Right atrium auricular region (tissue), 2 donors: ENCODE data around the gene PDIA6. TPM values are rescaled to one million over a fixed set of nuclear protein-coding genes. Genes with fewer than 3 reads are reported as not detected.

ENCODE experiments used
- DNase-seq: peaks from one replicate; pipeline ENCODE4 v3.0.0-alpha.2; 2019; ENCODE audit warnings: low spot score
- H3K27ac ChIP-seq, 2 donors: fragments of 200-600 bp; sonication (generic); 1 replicate in 1 of 2; 2 replicates in 1 of 2; pipeline ENCODE4 v1.5.1; 2016 to 2019
- H3K27me3 ChIP-seq, 2 donors: fragments of 200-600 bp; sonication (generic); one replicate each; pipeline versions ENCODE4 v1.5.1 to v1.6.0; 2017 to 2019
- H3K36me3 ChIP-seq: fragments of 200-600 bp; sonication (generic); one replicate; pipeline ENCODE4 v1.5.1; 2016
- H3K4me1 ChIP-seq, 2 donors: fragments of 200-600 bp; sonication (generic); one replicate each; pipeline versions ENCODE4 v1.5.1 to v1.6.0; 2017 to 2019
- H3K4me3 ChIP-seq, 2 donors: fragments of 200-600 bp; sonication (generic); 1 replicate in 1 of 2; 2 replicates in 1 of 2; pipeline ENCODE4 v1.5.1; 2017 to 2019; ENCODE audit warnings: mild to moderate bottlenecking in 1 of 2, moderate library complexity in 1 of 2
- H3K9me3 ChIP-seq, 2 donors: fragments of 200-600 bp; sonication (generic); one replicate each; pipeline ENCODE4 v1.5.1; 2019
- total RNA-seq, 2 donors: library from RNA; depleted of rRNA; stranded (reverse); fragments of >200 nt; gene quantifications; one replicate each; pipeline ENCODE4 v1.1.0, GENCODE V29; 2016
- TF ChIP-seq, protein P1 (sequence below), 2 donors: fragments of 200-600 bp; sonication (generic); IDR thresholded peaks; one replicate each; pipeline ENCODE4 v1.5.1; 2019; ENCODE audit warnings: antibody characterized with exemption in 2 of 2

Gene PDIA6
- total RNA-seq, 2 donors from 2014 or later = 89.0 to 94.4 TPM

DNA sequence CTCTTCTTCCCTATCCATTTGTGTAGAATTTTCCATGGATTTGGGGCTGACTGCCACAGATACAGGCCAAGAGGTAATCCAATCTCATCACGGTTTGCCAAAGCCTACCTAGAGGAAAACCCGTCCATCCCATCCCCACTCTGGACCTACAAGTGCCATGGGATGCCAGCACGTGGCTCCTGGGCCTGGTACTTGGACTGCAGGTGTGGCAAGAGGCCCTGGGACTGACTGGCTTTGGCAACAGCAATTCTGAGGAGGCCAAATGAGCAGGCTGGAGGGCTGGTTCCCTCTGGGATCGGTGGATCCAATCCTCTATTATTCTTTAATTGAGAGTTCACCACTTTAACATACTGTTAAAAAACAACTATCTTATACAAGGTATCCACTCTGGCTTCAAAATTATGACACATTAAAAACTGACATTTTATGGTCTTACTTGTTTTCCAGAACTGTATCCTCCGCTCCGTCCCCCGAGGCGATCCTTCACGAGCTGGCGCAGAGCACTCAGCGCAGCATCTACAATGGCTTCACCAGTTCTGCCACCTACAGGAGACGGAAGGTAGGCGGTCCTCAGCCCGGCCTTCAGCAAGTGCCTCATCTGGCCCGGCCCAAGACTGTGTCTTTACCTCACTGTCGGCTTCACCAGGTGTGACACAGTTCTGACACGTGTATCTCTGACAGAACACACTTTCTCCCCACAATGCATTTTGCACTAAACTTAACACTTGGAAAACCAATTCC is 19.8 kb downstream of the PDIA6 start:
- H3K4me1 ChIP-seq = no peaks in the 10 kb centered on the region
- no peaks in the 10 kb centered on the region for H3K27me3 ChIP-seq
- no peak for DNase-seq
- H3K4me3 ChIP-seq = no peak overlapping the region
- peaks cover 98% of the 10 kb centered on the region for H3K36me3 ChIP-seq
- TF ChIP-seq, protein P1, sequence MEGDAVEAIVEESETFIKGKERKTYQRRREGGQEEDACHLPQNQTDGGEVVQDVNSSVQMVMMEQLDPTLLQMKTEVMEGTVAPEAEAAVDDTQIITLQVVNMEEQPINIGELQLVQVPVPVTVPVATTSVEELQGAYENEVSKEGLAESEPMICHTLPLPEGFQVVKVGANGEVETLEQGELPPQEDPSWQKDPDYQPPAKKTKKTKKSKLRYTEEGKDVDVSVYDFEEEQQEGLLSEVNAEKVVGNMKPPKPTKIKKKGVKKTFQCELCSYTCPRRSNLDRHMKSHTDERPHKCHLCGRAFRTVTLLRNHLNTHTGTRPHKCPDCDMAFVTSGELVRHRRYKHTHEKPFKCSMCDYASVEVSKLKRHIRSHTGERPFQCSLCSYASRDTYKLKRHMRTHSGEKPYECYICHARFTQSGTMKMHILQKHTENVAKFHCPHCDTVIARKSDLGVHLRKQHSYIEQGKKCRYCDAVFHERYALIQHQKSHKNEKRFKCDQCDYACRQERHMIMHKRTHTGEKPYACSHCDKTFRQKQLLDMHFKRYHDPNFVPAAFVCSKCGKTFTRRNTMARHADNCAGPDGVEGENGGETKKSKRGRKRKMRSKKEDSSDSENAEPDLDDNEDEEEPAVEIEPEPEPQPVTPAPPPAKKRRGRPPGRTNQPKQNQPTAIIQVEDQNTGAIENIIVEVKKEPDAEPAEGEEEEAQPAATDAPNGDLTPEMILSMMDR (IDR thresholded peaks at IDR 0.05) = no peak
- no peaks in the 10 kb centered on the region for H3K9me3 ChIP-seq
- H3K27ac ChIP-seq = no peak overlapping the region

- TF ChIP-seq, protein P1 (IDR thresholded peaks at IDR 0.05) = no peak
- Histone ChIP-seq H3K27ac (no peak overlapping the region), H3K4me3 (no peak overlapping the region), H3K36me3 (peaks cover 98% of the 10 kb centered on the region), H3K9me3 (no peaks in the 10 kb centered on the region), H3K4me1 (no peaks in the 10 kb centered on the region), H3K27me3 (no peaks in the 10 kb centered on the region)
- DNase-seq = no peak
Measured at GRCh38 chr2:10792001-10792634, 20.5 kb downstream of the PDIA6 start.

DNA sequence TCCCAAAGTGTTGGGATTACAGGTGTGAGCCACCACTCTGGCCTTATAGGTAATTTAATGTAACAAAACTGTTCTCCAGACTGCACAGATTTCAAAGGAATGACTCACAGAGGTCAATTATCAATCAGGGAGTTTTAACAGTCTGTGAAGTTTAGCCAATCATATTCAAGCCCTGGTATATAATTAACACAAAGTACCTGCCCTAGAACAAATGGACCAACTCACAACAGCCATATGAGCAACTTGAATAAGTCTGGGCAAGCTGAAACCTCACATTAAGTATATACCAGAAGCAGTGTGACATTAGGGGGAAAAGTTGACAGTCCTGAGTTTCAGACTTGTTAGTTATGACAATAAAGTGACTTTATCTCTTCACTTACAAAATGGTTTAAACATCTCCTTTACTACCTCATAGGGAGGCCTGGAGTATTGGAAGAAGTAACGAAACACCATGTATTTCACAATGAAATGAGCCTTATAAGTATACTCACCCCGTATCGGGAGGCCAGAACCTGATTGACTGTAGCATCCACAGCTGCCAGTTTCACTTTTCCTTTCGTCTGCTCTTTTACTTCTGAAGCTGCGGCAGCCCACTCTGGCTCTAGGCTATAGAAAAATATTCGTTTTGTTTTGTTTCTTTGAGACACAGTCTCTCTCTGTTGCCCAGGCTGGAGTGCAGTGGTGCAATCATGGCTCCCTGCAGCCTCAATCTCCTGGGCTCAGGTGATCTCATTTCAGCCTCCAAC is 22.2 kb downstream of the PDIA6 start:
- H3K36me3 ChIP-seq = peaks cover 98% of the 10 kb centered on the region
- no peaks in the 10 kb centered on the region for H3K9me3 ChIP-seq
- no peaks in the 10 kb centered on the region for H3K4me1 ChIP-seq
- H3K27me3 ChIP-seq = no peaks in the 10 kb centered on the region
- TF ChIP-seq, protein P1 (IDR thresholded peaks at IDR 0.05) = no peak
- no peak overlapping the region for H3K27ac ChIP-seq
- no peak overlapping the region for H3K4me3 ChIP-seq
- no peak for DNase-seq

DNA sequence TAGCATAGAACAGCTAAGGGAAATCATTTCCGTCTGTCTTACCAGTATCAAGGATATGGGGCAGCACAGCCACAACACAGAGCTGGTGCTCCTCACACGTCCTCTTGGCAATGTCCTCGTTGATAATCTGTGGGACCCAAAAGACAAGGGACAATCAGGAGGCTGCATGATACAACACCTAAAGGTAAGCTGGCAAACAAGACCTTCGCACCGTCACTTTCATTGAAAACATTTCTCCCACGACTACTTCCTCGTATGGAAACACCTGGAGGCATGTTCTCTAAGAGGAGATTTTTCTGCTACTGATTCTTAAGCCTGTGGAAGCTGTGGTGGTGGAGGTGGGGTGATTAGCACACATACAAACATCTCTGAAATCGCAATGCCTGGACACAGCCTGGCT is 23.7 kb downstream of the PDIA6 start:
- DNase-seq = no peak
- H3K9me3 ChIP-seq = no peaks in the 10 kb centered on the region
- no peak overlapping the region for H3K27ac ChIP-seq
- TF ChIP-seq, protein P1 (IDR thresholded peaks at IDR 0.05) = no peak
- H3K4me3 ChIP-seq = no peak overlapping the region
- peaks cover 100% of the 10 kb centered on the region for H3K36me3 ChIP-seq
- no peaks in the 10 kb centered on the region for H3K27me3 ChIP-seq
- no peaks in the 10 kb centered on the region for H3K4me1 ChIP-seq

DNA sequence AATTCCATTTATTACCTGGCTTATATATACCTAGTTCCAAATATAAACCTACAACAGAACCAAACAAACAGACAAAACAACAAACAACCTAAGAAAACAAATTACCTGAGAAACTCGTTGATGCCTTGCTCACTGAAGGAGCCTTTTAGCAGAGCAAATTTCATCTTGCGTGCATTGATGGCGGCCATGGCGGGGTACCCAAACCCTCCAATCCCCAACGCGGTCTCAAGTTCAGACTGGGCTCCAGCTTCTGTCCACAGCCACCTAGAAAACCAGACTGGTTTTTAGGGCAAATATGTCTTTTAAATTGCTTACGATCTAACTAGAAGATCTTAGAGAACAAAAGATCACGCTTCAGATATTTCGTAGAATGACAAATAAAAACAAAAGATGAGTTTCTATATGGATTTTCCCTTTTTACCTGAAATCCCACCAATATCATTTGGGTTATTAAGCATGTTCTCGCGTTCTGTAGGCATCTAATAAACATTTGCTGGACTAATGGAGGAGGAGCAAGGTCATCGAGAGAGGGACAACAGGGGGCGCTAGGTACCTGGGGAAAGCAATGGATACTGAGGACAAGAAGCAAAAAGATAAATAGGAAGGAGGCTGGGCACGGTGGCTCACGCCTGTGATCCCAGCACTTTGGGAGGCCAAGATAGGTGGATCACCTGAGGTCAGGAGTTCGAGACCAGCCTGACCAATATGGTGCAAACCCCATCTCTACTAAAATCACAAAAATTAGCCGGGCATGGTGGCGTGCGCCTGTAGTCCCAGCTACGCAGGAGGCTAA is 25.2 kb downstream of the PDIA6 start:
- TF ChIP-seq, protein P1 (IDR thresholded peaks at IDR 0.05) = no peak
- H3K27me3 ChIP-seq = no peaks in the 10 kb centered on the region
- no peaks in the 10 kb centered on the region for H3K4me1 ChIP-seq
- H3K4me3 ChIP-seq = no peak overlapping the region
- H3K27ac ChIP-seq = no peak overlapping the region
- H3K9me3 ChIP-seq = no peaks in the 10 kb centered on the region
- DNase-seq = no peak
- peaks cover 99% of the 10 kb centered on the region for H3K36me3 ChIP-seq
